Osteocyte (in vitro differentiated cells): ENCODE results near the gene VIT. TPM values are rescaled to one million over a fixed set of nuclear protein-coding genes. Genes with fewer than 3 reads are reported as not detected.

Source experiments
- DNase-seq: peaks from one replicate; pipeline ENCODE4 v3.0.0; 2021; ENCODE audit warnings: mixed read lengths; ENCODE audit not compliant: unreplicated experiment; ENCODE audit errors: extremely low spot score
- H3K27ac Mint-ChIP-seq: one replicate; pipeline ENCODE4 v1.8.0; 2021; ENCODE audit warnings: mild to moderate bottlenecking, mixed read lengths; ENCODE audit not compliant: unreplicated experiment
- H3K27me3 Mint-ChIP-seq: one replicate; pipeline ENCODE4 v1.8.0; 2021; ENCODE audit warnings: mixed read lengths; ENCODE audit not compliant: unreplicated experiment
- H3K36me3 Mint-ChIP-seq: one replicate; pipeline ENCODE4 v1.8.0; 2021; ENCODE audit warnings: mixed read lengths; ENCODE audit not compliant: unreplicated experiment
- H3K4me1 Mint-ChIP-seq: one replicate; pipeline ENCODE4 v1.8.0; 2021; ENCODE audit warnings: mixed read lengths; ENCODE audit not compliant: unreplicated experiment
- H3K4me3 Mint-ChIP-seq: one replicate; pipeline ENCODE4 v1.8.0; 2021; ENCODE audit warnings: mild to moderate bottlenecking, moderate library complexity, mixed read lengths; ENCODE audit not compliant: unreplicated experiment
- H3K9me3 Mint-ChIP-seq: one replicate; pipeline ENCODE4 v1.8.0; 2021; ENCODE audit warnings: mixed read lengths; ENCODE audit not compliant: unreplicated experiment
- total RNA-seq: library from RNA; stranded (reverse); gene quantifications from 2 replicates; pipeline ENCODE4 v1.2.1, GENCODE V29; 2021
- TF ChIP-seq, protein P1 (sequence below): fragments of 200-600 bp; sonication (generic); IDR thresholded peaks from 2 replicates; pipeline ENCODE4 v1.5.0; 2021; ENCODE audit warnings: antibody characterized with exemption, mild to moderate bottlenecking, moderate library complexity

VIT gene
- total RNA-seq, 1 donor from 2014 or later = 11.4 TPM

DNA sequence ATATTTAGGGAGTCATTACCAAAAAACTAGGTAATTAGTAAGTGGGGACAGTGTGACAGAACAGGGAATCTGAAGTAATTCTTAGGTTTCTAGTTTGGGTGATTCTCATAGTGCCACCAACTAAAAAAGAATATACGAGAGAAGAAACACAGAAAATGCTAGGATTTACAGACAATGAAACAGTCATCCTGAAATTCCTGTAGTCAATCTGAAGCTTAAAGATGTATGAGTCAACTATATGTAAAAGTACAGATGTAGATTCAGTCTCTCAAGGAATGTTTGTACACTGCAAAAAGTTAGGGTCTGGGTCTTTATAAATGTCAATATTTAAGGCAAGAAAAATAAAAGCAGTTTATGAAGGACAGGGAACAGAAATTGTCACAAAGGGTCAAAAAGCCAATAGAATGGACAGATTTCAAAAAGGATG, 162.9 kb downstream of the VIT start:
- H3K27ac Mint-ChIP-seq = no peak overlapping the region
- H3K27me3 Mint-ChIP-seq = no peaks in the 10 kb centered on the region
- H3K4me1 Mint-ChIP-seq = peaks cover 2% of the 10 kb centered on the region
- DNase-seq = no peak
- peaks cover 44% of the 10 kb centered on the region for H3K36me3 Mint-ChIP-seq
- no peak overlapping the region for H3K4me3 Mint-ChIP-seq
- no peaks in the 10 kb centered on the region for H3K9me3 Mint-ChIP-seq
- TF ChIP-seq, protein P1, sequence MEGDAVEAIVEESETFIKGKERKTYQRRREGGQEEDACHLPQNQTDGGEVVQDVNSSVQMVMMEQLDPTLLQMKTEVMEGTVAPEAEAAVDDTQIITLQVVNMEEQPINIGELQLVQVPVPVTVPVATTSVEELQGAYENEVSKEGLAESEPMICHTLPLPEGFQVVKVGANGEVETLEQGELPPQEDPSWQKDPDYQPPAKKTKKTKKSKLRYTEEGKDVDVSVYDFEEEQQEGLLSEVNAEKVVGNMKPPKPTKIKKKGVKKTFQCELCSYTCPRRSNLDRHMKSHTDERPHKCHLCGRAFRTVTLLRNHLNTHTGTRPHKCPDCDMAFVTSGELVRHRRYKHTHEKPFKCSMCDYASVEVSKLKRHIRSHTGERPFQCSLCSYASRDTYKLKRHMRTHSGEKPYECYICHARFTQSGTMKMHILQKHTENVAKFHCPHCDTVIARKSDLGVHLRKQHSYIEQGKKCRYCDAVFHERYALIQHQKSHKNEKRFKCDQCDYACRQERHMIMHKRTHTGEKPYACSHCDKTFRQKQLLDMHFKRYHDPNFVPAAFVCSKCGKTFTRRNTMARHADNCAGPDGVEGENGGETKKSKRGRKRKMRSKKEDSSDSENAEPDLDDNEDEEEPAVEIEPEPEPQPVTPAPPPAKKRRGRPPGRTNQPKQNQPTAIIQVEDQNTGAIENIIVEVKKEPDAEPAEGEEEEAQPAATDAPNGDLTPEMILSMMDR = no peak

DNA sequence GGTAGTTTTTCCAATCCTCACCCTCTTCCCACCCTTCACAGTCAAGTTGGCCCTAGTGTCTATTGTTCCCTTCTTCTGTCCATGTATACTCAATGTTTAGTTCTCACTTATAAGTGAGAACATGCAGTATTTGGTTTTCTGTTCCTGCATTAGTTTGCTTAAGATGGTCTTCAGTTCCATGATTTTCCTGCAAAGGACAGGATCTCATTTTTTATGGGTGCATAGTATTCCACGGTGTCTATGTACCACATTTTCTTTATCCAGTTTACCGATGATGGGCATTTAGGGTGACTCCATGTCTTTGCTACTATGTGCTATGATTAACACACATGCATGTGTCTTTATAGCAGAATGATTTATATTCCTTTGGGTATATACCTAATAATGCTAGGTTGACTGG, 165.4 kb downstream of the VIT start:
- Mint-ChIP-seq H3K9me3 (no peaks in the 10 kb centered on the region), H3K4me3 (no peak overlapping the region), H3K27ac (no peak overlapping the region), H3K36me3 (peaks cover 52% of the 10 kb centered on the region), H3K4me1 (peaks cover 2% of the 10 kb centered on the region), H3K27me3 (no peaks in the 10 kb centered on the region)
- TF ChIP-seq, protein P1 = no peak
- no peak for DNase-seq

Other genes with a start within 250 kb of the VIT start
- gene FEZ2, start 98.5 kb upstream of the VIT start, total RNA-seq = 50.5 and 52.9 TPM in 2 replicates